ENCODE measurements around the gene COL24A1. TPM values are rescaled to one million over a fixed set of nuclear protein-coding genes. Genes with fewer than 3 reads are reported as not detected.

COL24A1 gene
- total and polyA plus RNA-seq, 7 donors: 0.03 to 1.3 (median 0.13) TPM

DNA sequence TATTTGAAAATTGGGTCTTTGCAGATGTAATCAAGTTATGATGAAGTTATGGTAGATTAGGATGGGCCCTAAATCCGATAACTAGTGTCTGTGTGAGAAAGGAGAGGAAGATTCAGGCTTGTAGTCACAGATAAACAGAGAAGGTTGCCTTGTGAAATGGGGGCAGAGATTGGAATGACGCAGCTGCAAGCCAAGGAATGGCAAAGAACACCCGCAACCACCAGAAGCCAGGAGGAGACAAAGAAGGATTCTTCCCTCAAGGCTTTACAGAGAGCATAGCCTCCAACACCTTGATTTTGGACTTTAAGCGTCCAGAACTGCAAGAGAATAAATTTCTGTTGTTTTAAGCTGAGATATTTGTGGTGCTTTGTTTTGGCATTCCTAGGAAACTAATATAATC lies 35.4 kb upstream of the COL24A1 start:
- ATAC-seq: no peak
- intact Hi-C loops (cut with DNase I): no loop called here

GRCh38 chr1:86190873-86191272 lies 34.3 kb upstream of the COL24A1 start:
- Histone ChIP-seq H3K4me3 (no peak overlapping the region), H3K27me3 (ENCODE audit: insufficient read depth in 3 of 3, low read length in 2 of 3) (no peaks in the 10 kb centered on the region), H3K27ac (no peak overlapping the region), H3K4me1 (no peaks in the 10 kb centered on the region), H3K9me3 (no peaks in the 10 kb centered on the region), H3K36me3 (ENCODE audit: insufficient read depth in 1 of 2, low read depth in 1 of 2) (no peaks in the 10 kb centered on the region)
- intact Hi-C loops (cut with DNase I): no loop called here
- TF ChIP-seq CTCF (IDR thresholded peaks at IDR 0.05): no peak
- ATAC-seq (no peak), DNase-seq (no peak)
- WGBS, 3 donors: 92 to 93% (median 93%) methylated on average over 1 of the region's 1 CpG

More for the DNA sequence above, 35.4 kb upstream of the COL24A1 start:
- TF ChIP-seq CTCF (IDR thresholded peaks at IDR 0.05): no peak
- 66 to 72% (median 72%) methylated on average over 4 of the region's 4 CpGs for WGBS, 3 donors
- Histone ChIP-seq H3K27ac (no peak overlapping the region), H3K4me1 (no peaks in the 10 kb centered on the region), H3K27me3 (ENCODE audit: insufficient read depth in 3 of 3, low read length in 2 of 3) (no peaks in the 10 kb centered on the region), H3K9me3 (no peaks in the 10 kb centered on the region), H3K4me3 (no peak overlapping the region), H3K36me3 (ENCODE audit: insufficient read depth in 1 of 2, low read depth in 1 of 2) (no peaks in the 10 kb centered on the region)
- no peak for DNase-seq

- Histone ChIP-seq H3K4me3 (no peak overlapping the region), H3K4me1 (no peaks in the 10 kb centered on the region), H3K36me3 (ENCODE audit: insufficient read depth in 1 of 2, low read depth in 1 of 2) (no peaks in the 10 kb centered on the region), H3K27me3 (ENCODE audit: insufficient read depth in 3 of 3, low read length in 2 of 3) (no peaks in the 10 kb centered on the region), H3K27ac (no peak overlapping the region), H3K9me3 (no peaks in the 10 kb centered on the region)
- DNase-seq (no peak), ATAC-seq (no peak)
- WGBS, 3 donors: 31 to 52% (median 32%) methylated on average over 1 of the region's 1 CpG
- TF ChIP-seq CTCF (IDR thresholded peaks at IDR 0.05): no peak
- intact Hi-C loops (cut with DNase I): no loop called here
Observed at GRCh38 chr1:86184426-86184825, 27.9 kb upstream of the COL24A1 start.

DNA sequence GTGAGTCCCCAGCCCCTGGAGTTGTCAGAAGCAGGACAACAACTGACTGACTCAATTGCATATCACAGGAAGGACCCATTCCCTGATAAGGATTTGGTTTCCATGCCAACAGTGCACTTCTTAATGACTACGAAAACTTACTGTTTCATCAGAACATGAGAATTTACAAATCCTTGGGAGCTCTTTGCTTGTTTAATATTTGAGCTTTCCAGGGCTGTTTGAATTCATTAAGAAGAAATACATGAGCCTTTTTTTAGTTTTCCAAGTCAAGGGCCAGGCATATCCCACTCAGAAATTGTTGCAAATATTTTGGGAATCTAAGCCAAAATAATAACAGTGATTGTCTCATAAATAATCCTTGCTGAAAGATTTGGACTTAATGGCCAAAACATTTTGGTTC lies 27.2 kb upstream of the COL24A1 start:
- no peaks in the 10 kb centered on the region for H3K27me3 ChIP-seq (ENCODE audit: insufficient read depth in 3 of 3, low read length in 2 of 3)
- H3K27ac ChIP-seq: no peak overlapping the region
- WGBS, 3 donors: 22 to 59% (median 44%) methylated on average over 1 of the region's 1 CpG
- no peaks in the 10 kb centered on the region for H3K9me3 ChIP-seq
- no peak for ATAC-seq
- intact Hi-C loops (cut with DNase I): no loop called here
- H3K4me1 ChIP-seq: no peaks in the 10 kb centered on the region
- no peak for TF ChIP-seq CTCF (IDR thresholded peaks at IDR 0.05)
- H3K4me3 ChIP-seq: no peak overlapping the region
- DNase-seq: no peak
- H3K36me3 ChIP-seq (ENCODE audit: insufficient read depth in 1 of 2, low read depth in 1 of 2): no peaks in the 10 kb centered on the region

- H3K9me3 ChIP-seq: no peaks in the 10 kb centered on the region
- intact Hi-C loops (cut with DNase I): no loop called here
- ATAC-seq (no peak), DNase-seq (no peak)
- no peak overlapping the region for H3K27ac ChIP-seq
- TF ChIP-seq CTCF (IDR thresholded peaks at IDR 0.05): no peak
- no peak overlapping the region for H3K4me3 ChIP-seq
- H3K27me3 ChIP-seq (ENCODE audit: insufficient read depth in 3 of 3, low read length in 2 of 3): no peaks in the 10 kb centered on the region
- H3K36me3 ChIP-seq (ENCODE audit: insufficient read depth in 1 of 2, low read depth in 1 of 2): no peaks in the 10 kb centered on the region
- H3K4me1 ChIP-seq: no peaks in the 10 kb centered on the region
- 67 to 72% (median 69%) methylated on average over 5 of the region's 5 CpGs for WGBS, 3 donors
Observed at GRCh38 chr1:86176226-86176625, 19.7 kb upstream of the COL24A1 start.

Data from psoas muscle (tissue), 8 donors.